Hematopoietic multipotent progenitor cell treated with erythropoietin and hydrocortisone succinate and interleukin-3 and kit ligand, for 4 days (in vitro differentiated cells): ENCODE measurements around the gene EPGN.
"Not testable (repeated sequence)": the region's sequence is repeated elsewhere in the genome, so short reads cannot be mapped to it uniquely, and the experiment has no call there.

Experiments
- DNase-seq: peaks from one replicate; pipeline ENCODE4 v3.0.0-alpha.2; 2015

The EPGN gene

DNA sequence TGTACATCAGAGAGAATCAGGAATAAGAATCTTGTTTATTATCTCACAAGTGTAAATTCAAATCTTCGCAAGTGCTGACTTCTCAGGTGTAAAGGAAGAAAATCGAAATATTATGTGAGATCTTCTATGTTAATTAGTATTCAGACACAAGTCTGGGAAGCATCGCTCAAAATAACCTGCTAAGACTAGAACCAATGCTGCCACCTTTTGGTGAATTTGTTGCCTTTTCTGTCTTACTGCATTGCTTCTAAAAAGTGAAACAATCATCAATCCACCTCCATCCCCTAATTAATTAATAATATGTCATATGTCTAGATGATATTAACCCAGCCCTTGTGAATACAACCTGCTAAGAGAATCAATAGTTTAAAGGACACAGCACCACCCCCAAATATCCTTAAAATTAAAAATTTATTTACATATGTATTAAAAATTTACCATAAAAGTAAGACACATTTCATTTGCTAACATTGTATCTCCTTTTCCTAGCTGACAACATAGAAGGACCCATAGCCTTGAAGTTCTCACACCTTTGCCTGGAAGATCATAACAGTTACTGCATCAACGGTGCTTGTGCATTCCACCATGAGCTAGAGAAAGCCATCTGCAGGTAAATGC lies 3.5 kb downstream of the EPGN start:
- peak; percentile 89 for DNase-seq

DNA sequence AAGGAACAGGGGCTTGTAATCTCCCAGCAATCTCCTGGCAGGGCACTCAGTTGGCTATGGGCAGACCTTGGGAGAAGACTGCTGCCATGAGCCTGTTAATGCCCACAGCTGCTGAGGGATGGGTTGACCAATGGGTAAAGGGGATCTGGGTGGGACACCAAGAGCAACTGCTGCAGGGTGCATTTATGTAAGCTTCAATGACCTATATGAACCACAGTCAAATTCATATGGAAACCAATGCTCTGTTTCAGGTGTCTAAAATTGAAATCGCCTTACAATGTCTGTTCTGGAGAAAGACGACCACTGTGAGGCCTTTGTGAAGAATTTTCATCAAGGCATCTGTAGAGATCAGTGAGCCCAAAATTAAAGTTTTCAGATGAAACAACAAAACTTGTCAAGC lies 6.1 kb downstream of the EPGN start:
- DNase-seq, result no peak

DNA sequence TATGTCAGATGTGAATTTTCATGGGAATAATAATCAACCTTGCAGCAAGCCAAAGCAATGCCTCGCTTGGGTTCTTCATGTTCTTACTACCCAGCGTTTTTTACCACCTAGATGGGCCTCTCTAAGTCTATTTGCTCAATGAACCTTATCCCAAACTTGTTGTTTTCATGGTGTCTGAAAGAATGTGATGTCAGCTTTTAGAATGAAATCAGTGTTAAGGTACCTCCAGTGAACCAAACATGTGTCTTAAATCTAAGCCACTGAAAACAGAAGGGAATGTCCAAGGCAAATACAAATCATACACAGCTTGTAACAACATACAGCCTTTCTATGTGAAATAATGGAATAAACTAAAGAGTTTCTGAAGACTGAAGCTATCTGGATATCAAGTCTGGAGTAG lies 6.7 kb downstream of the EPGN start:
- no peak for DNase-seq

DNA sequence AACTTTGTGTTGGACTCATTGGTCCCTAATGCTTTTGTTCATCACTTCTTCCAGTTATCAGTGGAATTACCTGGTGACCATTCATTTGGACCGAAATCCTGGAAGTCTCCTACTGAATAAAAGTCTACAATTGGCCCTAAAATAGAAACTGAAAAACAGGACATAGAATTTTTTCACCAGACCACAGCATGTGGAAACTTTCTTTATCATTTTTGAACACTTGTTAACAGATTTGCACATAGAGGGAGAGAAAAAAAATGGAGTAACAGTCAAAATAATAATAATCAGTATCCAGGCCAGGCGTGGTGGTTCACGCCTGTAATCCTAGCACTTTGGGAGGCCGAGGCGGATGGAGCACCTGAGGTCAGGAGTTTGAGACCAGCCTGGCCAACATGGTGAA lies 7.1 kb downstream of the EPGN start:
- peak; percentile 71 for DNase-seq

DNA sequence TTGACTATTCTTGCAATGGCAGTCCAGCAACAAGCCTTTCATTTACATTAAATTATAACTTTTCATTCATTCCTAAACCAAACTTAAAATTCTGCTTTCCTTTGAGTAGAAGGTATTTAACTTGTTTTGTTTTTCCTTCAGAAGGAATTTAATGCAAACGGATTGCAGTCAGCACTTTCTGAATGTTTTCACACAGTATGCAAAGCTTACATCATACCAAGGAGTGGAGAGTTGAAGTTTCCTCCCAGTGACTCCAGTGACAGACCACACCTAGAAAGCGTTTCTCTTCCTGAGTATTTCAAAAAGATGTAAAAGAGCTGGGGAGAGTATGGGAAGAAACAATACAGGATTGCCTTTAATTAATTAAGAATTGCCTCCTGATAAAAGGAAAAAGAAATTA lies 8.1 kb downstream of the EPGN start:
- DNase-seq, result no peak

DNA sequence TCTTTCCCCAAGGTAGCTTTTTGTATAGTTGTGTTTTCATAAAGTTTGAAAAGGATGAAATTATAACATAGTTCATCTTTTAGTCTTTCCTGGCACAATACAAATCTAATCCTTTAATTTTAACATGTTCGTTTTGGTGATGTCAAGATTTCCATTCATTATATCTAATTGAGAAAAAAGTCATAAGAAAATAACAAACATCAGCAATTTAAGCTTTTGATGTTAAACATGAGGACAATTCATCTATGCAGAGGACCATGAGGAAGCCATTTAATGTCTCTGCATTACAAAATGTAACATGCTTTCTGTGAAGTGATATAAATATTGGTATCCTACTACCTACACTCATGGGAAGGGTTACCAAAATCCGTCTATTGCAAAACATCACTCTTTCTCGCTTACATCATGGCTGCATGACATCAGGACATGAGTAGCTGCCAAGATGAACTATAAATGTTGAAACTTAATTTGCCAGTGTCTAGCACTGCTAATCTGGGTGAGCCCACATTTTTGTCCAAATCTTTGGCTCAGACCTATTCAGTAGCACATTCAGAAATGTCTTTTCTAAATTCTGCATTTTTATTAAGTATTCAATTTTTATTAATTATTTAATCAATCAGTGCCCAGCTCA lies 9.5 kb downstream of the EPGN start:
- no peak for DNase-seq

DNA sequence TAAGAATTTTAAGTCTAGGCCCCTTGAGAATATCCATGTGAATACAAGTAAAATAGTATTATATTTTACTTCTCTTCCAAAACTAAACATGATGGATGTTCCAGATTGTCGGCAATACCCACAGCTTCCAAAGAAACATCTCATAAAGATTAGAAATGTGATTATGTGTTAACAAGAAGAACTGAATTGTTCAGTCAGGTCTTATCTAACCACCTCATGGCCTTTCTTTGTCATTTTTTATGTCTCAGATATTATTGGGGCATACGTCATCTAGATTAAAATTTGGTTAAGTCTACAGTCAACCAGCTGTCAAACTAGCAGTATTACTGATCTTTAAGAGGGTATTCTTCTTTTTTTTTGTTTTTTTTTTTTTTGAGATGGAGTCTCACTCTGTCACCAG lies 10.0 kb downstream of the EPGN start:
- DNase-seq, result peak; percentile 47

DNA sequence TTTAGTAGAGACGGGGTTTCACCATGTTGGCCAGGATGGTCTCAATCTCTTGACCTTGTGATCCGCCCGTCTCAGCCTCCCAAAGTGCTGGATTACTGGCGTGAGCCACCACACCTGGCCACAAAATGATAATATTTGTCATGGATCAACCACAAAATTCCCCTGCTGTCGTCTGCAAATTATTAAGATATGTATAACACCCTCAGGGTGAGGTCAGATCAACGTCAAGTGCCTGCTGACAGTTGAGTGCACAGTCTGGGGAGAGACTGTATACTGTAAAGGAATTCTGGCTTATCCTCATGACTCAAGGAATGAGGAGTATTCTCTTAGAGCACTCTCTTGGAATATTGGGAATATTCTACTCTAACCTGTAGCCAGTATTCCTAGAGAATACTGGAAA lies 11.2 kb downstream of the EPGN start:
- DNase-seq, result no peak

DNA sequence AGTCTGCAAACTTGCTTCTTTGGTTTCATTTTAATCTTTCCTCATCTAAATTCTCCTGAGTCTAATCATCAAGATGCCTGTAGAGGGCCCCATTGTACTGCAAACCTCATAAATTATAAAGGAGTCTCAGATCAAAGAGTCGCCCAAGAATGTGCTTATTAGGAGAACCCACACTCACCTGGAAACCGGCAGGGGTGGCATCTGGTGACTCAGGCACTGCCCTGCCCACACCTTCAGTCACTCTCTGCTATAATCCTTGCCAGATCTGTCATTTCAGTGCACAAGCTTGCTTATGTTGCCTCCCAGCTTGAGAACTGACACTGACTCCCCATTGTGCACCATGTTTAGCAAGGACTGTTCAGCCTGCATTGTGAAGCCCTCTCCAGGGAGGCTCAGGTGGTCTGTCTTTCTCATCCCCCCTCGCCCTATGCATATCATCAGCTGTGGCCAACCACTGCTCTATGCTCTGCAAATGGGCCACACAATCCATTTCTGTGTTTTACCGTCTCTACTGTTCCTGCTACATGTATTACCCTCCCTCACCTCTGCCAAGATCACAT lies 12.4 kb downstream of the EPGN start:
- DNase-seq, result peak; percentile 94

DNA sequence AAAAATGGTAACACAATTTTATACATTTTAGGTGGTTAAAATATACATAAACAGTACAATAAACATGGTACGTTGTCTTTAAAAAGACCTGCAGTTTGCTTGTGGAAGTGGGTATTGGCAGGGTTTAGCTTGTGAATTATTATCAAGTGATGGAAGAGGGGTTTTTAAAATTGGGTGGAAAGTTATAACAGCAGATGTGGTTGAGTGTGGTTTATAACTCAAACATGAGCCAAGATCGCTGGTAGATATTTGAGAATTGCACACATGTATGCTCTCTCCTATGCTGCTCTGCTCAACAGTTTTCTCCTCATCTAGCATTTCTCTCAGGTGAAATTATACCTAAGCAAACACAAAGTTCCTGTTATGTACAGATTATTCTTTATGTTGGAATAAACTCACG lies 14.0 kb downstream of the EPGN start:
- peak; percentile 83 for DNase-seq

DNA sequence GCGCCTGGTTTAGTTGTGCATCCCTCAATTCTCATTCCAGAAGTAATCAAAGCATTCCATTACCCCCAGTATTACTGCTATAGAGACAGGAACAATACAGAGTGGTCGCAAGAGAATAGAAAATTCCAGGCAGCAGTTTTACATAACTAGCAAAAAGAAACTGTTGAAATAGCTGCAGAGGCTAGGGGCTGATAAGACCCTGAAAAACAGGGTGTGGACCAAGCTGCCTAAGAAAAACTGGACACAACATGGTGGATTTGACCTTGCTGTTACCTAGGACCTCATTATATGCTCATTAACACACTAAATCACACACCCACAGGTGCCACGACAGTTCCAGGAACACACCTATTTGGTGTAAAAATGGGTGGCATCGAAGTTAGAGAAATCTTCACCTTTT lies 15.4 kb downstream of the EPGN start:
- DNase-seq, result peak; percentile 51

DNA sequence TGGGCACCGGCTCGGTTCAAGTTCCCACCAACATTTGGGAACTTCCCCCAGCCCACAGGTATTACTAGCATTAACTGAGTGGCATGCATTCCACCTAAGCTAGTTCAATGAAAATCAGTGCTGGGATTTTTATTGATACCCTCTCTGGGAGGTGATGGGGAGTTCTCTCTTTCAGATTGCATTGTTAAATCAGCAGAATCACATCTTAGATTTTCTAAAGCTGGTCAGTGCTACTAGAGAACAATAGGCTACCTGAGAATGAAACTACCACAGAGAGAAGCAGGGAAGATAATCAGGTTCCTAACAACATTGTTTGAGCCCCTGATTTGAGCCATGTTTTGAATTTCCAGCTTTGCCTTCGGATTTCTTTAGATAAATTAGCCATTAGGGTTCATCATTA lies 16.0 kb downstream of the EPGN start:
- DNase-seq, result no peak

DNA sequence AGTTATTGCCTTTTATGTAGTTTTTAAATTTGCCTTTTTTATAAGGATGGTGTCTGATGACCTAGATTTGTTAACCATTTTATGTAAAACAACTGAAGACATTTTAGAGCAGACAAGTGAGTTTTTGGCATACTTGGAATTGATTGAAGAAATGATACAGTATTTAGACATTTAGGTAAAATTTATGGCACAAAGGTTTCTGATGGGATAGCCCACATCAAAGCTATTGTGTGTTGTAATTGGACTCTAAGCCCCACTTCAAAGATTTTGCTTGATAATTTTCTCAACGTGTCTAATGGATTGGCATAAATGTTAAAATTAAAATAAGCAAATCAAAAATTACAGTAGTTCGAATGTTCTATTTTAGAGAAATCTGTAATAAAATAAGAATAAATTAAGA lies 17.6 kb downstream of the EPGN start:
- DNase-seq, result no peak

DNA sequence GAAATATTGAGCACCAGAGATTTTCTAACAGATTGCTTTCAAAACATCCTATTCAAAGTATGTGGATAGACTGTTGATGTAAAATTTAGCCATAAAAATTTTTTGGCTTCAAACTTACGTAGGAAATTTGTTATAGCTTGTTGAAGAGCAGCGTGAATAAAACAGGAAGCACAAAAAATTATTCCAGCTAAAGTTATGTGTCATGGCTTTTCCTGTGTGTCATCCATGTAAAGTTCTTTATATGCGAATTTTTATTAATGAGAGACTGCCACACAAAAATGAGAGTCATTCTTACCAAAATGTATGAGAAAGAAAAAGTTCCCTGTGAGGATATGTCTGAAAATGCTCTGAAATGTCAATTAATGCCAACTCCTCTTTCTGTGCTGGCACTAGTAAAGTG lies 19.5 kb downstream of the EPGN start:
- no peak for DNase-seq

DNA sequence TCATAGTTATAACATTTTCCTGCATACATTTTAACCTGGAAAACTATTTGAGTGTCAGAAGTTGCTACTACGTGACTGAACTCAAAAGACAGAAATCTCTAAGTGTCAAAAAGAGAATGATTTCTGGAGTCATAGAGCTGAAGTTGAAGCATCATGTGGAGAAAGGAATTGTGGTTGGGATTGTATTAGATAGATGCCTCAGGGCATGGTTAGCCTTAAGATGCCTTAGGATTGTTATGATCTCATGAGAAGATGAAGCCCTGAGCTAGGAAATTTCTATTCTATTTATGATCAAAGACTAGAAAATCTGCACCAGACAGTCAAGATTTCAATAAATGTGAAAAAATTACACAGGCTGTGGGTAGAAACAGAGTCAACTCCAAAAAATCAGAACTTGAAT lies 20.2 kb downstream of the EPGN start:
- DNase-seq, result no peak

DNA sequence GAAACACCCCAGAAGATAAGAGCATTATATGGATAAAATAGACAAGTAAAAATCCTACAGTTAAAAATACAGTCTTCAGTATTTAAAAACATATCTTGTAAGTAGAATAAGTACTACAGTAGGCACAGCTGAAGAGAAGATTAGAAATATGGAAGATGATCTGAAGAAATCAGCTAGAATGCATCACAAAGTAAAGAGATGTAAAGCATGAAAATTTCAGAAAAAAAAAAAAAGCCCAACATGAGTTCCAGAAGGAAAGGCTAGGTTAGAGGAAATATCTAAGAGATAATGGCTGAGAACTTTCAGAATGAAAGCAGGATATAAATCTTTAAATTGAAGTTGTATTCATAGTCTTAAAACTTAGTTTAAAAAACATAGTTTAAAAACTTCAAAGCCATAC lies 21.0 kb downstream of the EPGN start:
- peak; percentile 65 for DNase-seq

DNA sequence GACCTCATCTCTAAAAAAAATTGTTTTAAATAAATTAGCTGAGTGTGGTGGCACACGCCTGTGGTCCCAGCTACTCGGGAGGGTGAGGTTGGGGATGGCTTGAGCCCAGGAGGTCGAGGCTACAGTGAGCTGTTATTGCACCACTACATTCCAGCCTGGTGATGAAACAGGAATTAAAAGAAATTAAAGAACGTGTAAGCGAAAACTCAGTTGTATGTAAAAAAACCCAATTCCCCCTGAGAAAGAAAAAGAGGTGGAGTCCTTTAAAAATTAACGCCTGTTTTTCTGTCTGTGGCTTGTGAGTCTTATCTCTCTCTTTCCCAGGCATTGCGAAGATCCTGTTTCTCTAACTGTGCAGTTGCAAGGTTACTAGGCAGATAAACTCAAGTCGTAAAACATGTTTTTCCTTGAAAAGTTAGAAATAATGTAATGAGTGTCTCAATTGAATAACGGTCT lies 22.1 kb downstream of the EPGN start:
- peak; percentile 96 for DNase-seq

DNA sequence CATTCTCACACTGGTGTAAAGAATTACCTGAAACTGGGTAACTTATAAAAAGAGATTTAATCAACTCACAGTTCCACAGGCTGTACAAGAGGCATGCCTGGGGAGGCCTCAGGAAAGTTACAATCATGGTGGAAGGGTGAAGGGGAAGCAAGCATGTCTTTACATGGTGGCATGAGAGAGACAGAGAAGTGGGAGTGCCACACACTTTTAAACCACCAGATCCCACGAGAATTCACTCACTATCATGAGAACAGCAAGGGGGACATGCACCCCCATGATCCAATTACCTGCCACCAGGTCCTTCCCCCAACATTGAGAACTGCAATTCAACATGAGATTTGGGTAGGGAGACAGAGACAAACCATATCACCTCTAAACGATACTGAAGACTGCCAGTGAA lies 23.0 kb downstream of the EPGN start:
- peak; percentile 51 for DNase-seq

DNA sequence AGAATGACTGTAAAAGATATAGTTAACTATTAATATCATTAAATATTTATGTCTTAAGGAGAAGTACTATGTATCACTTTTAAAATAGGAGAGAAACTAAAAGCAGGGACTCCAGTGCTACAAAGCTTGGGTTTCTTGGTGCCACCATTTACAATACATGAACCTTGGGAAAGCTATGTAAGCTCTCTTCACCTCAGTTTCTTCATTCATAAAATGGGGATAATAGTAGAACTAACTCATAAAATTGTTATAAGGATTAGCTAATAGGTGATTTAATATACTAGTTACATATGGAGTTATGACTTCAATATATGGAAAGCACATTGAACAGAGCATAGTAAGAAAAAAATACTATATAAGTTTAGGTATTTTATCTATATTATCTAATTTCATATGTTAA lies 23.7 kb downstream of the EPGN start:
- no peak for DNase-seq

DNA sequence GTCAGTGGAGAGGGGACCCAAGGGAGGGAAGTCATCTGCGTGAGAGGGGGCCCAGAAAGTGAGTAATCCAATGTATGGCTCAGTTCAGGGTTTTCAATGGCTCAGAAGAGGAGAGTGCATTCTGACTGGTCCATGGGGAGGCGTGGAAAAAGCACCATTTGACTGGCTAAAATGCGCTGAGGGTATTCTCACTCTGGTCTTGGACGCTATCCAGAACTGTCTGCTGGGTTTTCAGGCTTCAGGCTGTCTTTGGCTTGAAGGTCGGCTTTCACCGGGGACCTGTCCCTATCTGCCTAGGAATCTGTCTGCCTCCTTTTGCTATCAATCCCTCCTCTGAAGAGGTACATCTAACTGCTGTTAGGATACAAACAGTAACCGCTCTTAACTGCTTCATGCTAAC lies 26.4 kb downstream of the EPGN start:
- DNase-seq, result no peak

DNA sequence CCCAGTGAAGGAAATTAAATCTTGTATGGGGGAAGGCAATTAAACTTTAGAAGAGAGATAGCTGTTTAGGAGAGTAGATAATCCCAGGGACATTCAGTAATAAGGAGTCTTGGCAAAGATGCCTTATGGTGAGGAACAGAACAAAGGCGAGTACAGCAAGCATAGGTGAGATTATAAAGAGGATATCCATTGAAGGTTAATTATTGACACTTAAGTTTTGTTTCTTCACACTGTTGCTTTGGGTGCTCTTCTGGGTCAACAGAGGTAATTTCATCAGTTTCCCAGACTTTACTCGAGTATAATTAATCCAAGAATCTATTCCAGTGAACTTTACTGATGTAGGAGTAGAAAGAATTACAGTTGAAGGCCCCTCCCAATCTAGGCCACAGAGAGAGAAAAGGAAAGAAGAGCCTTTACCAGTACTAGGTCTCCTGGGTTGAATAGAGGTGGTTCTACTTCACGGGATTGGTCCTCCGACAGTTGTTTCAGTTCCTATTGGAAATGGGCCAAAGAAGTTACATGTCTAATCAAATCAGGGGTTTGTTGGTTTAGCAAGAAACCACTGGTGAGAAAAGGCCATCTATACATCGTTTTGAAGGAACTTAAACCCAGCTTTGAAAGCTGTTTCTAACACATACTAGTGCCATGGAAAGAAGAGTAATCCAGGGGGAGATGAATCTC lies 27.2 kb downstream of the EPGN start:
- DNase-seq, result peak; percentile 77

DNA sequence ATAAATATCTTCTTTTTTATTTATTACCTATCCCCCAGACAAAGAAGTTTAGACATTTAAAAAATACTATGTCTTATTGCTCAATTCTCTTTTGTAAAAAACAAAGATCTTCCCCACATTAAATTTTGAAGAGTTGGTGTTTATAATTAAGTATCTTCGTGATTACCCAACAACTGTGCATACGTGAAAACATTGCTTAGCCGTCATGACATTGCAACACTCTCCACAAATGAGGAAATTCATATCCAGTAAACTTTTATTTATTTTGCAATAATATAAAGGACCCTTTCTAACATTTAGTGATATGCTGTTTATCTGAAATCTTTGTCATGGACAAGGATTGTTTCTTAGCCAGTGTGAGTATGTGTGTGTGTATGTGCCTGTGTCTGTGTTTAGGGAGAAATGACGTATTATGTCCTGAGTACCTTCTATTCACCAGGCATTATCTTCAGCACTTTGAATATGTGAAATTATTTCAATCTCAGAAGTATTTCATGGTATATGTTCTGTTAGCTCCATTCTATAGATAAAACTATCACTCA lies 30.6 kb downstream of the EPGN start:
- DNase-seq, result peak; percentile 83

DNA sequence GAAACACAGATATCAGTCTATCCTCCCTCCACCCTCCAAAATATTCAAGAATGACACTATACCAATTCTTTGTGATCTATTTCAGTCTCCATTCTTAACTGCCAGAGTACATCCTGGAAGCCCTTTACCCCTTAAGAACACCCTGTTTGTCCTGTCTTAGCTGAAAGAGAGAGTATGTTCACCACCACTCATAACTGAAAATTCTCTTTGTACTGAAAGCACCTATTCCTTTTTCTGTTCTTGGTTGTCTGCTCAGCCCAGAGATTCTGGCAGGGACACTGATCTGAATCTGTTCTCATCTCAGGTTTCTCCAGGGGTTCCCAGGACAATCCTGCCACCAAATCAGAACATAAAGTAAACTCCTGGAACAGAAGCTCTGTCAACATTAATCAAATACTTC lies 31.2 kb downstream of the EPGN start:
- DNase-seq, result no peak

DNA sequence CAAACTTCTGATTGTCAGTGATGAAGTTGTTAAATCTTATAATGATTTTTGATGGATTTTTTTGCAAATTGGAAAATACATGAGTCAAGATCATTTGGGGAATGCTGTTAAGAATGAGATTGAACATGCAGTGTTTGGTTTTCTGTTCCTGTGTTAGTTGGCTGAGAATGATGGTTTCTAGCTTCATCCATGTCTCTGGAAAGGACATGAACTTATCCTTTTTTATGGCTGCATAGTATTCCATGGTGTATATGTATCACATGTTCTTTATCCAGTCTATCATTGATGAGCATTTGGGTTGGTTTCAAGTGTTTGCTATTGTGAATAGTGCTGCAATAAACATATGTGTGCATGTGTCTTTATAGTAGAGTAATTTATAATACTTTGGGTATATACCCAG lies 32.2 kb downstream of the EPGN start:
- DNase-seq, result not testable (repeated sequence)
